Natural killer cell (primary cell): ENCODE data around the gene RAD51B. TPM values are rescaled to one million over a fixed set of nuclear protein-coding genes. Genes with fewer than 3 reads are reported as not detected.

Source experiments
- ATAC-seq, 3 donors: fragments of 150-1000 bp in 2 of 3; fragments of 200-7000 bp in 1 of 3; cut with Tn5 transposase; 1 replicate in 1 of 3; 2 replicates in 2 of 3; pipeline ENCODE4 v1.10.0; 2021; ENCODE audit warnings: mild to moderate bottlenecking in 2 of 3, moderate library complexity in 2 of 3
- DNase-seq, 2 donors: peaks; one replicate each; pipeline versions ENCODE4 v3.0.0 to v3.0.0-alpha.2; 2013 to 2021; ENCODE audit warnings: mixed read lengths in 1 of 2
- H3K27ac ChIP-seq: one replicate; pipeline ENCODE4 v1.5.1; 2013; ENCODE audit warnings: mild to moderate bottlenecking, low read length
- H3K27me3 ChIP-seq: one replicate; pipeline ENCODE4 v1.6.1; 2013; ENCODE audit warnings: low read length; ENCODE audit not compliant: control insufficient read depth, insufficient read depth
- H3K36me3 ChIP-seq: one replicate; pipeline ENCODE4 v1.6.1; 2013; ENCODE audit warnings: low read length; ENCODE audit not compliant: control insufficient read depth, insufficient read depth
- H3K4me1 ChIP-seq: one replicate; pipeline ENCODE4 v1.6.1; 2013; ENCODE audit warnings: low read length; ENCODE audit not compliant: control insufficient read depth, insufficient read depth
- H3K4me3 ChIP-seq: one replicate; pipeline ENCODE4 v1.5.1; 2013; ENCODE audit warnings: low read length
- H3K9me3 ChIP-seq: one replicate; pipeline ENCODE4 v1.6.1; 2013; ENCODE audit warnings: low read length; ENCODE audit not compliant: control insufficient read depth, insufficient read depth
- H3K27ac Mint-ChIP-seq, 2 donors: one replicate each; pipeline ENCODE4 v1.8.0; 2022; ENCODE audit warnings: mild to moderate bottlenecking in 2 of 2, mixed read lengths in 2 of 2, moderate library complexity in 1 of 2
- H3K27me3 Mint-ChIP-seq, 2 donors: one replicate each; pipeline ENCODE4 v1.8.0; 2022; ENCODE audit warnings: low read depth in 2 of 2, mixed read lengths in 2 of 2
- H3K36me3 Mint-ChIP-seq: one replicate; pipeline ENCODE4 v1.8.0; 2022; ENCODE audit warnings: mixed read lengths
- H3K4me1 Mint-ChIP-seq, 2 donors: one replicate each; pipeline ENCODE4 v1.8.0; 2022; ENCODE audit warnings: mixed read lengths in 2 of 2
- H3K4me3 Mint-ChIP-seq: one replicate; pipeline ENCODE4 v1.8.0; 2022; ENCODE audit warnings: mild to moderate bottlenecking, moderate library complexity, mixed read lengths
- H3K9me3 Mint-ChIP-seq, 2 donors: one replicate each; pipeline ENCODE4 v1.8.0; 2022; ENCODE audit warnings: mixed read lengths in 2 of 2
- WGBS: methylation state at CpG from one replicate; pipeline ENCODE4 v1.1.7; 2013; ENCODE audit warnings: missing lambda C conversion rate; ENCODE audit not compliant: insufficient coverage; 5-methylcytosine and 5-hydroxymethylcytosine counted together
- intact Hi-C: fragments of 100-400 bp; cut with micrococcal nuclease; formaldehyde crosslinking; loops from one replicate; pipeline ENCODE4 v1.14.2; 2022
- total RNA-seq, 4 donors: library from RNA; stranded (reverse); fragments of 120-200 nt in 1 of 4; gene quantifications; one replicate each; pipeline versions ENCODE4 v1.2.3 to v1.2.4, GENCODE V29; 2013 to 2022
- TF ChIP-seq, protein P1 (sequence below): fragments of 200-600 bp; IDR thresholded peaks from one replicate; pipeline ENCODE4 v1.8.0; 2022; ENCODE audit warnings: antibody characterized with exemption

The RAD51B gene
- total RNA-seq, 3 donors from 2014 or later (not counting 1 experiment from before 2014, with no cell fraction given): 28.1 to 37.6 (median 28.6) TPM

DNA sequence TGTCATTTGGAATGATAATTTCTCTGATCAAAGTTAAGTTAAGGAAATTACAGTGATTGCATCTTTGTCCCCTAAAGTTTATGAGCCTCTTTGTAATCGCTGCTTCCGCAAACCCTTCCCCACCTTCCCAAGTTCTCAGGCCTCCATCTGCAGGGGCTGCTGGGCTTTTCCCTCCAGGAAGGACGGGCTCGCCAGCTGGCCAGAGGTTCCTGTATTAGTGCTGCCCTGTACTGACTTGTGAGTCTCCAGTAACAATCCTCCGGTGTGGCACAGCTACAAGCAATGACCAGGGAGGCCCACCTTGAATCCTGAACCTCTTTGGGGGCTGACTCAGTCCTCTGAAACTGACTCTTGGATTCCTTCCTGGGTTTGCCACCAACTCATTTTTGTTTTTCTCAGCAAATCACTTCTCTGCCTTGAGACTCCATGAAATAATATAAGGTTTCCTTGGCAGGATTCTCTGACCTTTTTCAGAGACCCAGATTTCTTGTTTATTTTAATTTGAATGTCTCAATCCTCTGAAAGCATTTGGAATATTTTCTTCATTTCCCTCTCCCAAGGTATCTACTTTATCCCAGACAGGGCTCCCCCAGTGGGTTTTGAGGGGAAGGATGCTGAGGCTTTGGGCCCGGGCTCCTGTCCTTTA, 574.7 kb downstream of the RAD51B start:
- Mint-ChIP-seq H3K4me3 (no peak overlapping the region), H3K27ac (no peak overlapping the region), H3K4me1 (no peaks in the 10 kb centered on the region), H3K36me3 (no peaks in the 10 kb centered on the region), H3K9me3 (no peaks in the 10 kb centered on the region), H3K27me3 (no peaks in the 10 kb centered on the region)
- intact Hi-C loops: no loop called here
- H3K27ac ChIP-seq: no peak overlapping the region
- ATAC-seq: no peak
- WGBS: 82% methylated on average over 6 of the region's 6 CpGs
- peaks cover 11% of the 10 kb centered on the region for H3K4me1 ChIP-seq
- H3K27me3 ChIP-seq: no peaks in the 10 kb centered on the region
- H3K4me3 ChIP-seq: no peak overlapping the region
- no peak for DNase-seq
- H3K36me3 ChIP-seq: no peaks in the 10 kb centered on the region
- no peaks in the 10 kb centered on the region for H3K9me3 ChIP-seq
- TF ChIP-seq, protein P1, sequence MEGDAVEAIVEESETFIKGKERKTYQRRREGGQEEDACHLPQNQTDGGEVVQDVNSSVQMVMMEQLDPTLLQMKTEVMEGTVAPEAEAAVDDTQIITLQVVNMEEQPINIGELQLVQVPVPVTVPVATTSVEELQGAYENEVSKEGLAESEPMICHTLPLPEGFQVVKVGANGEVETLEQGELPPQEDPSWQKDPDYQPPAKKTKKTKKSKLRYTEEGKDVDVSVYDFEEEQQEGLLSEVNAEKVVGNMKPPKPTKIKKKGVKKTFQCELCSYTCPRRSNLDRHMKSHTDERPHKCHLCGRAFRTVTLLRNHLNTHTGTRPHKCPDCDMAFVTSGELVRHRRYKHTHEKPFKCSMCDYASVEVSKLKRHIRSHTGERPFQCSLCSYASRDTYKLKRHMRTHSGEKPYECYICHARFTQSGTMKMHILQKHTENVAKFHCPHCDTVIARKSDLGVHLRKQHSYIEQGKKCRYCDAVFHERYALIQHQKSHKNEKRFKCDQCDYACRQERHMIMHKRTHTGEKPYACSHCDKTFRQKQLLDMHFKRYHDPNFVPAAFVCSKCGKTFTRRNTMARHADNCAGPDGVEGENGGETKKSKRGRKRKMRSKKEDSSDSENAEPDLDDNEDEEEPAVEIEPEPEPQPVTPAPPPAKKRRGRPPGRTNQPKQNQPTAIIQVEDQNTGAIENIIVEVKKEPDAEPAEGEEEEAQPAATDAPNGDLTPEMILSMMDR: no peak

- no peaks in the 10 kb centered on the region for H3K27me3 Mint-ChIP-seq
- H3K27me3 ChIP-seq: no peaks in the 10 kb centered on the region
- no peak for ATAC-seq
- peaks cover 11% of the 10 kb centered on the region for H3K4me1 ChIP-seq
- H3K36me3 Mint-ChIP-seq: no peaks in the 10 kb centered on the region
- TF ChIP-seq, protein P1: no peak
- no peaks in the 10 kb centered on the region for H3K36me3 ChIP-seq
- H3K4me1 Mint-ChIP-seq: peaks cover under 1% of the 10 kb centered on the region in 2 donors
- no peaks in the 10 kb centered on the region for H3K9me3 Mint-ChIP-seq
- intact Hi-C loops: no loop called here
- H3K9me3 ChIP-seq: no peaks in the 10 kb centered on the region
- no peak overlapping the region for H3K27ac Mint-ChIP-seq
- no peak overlapping the region for H3K4me3 ChIP-seq
- DNase-seq: no peak
- 94% methylated on average over 11 of the region's 11 CpGs for WGBS
- no peak overlapping the region for H3K27ac ChIP-seq
- H3K4me3 Mint-ChIP-seq: no peak overlapping the region
These were observed 575.2 kb downstream of the RAD51B start for GRCh38 chr14:68394764-68395143.

DNA sequence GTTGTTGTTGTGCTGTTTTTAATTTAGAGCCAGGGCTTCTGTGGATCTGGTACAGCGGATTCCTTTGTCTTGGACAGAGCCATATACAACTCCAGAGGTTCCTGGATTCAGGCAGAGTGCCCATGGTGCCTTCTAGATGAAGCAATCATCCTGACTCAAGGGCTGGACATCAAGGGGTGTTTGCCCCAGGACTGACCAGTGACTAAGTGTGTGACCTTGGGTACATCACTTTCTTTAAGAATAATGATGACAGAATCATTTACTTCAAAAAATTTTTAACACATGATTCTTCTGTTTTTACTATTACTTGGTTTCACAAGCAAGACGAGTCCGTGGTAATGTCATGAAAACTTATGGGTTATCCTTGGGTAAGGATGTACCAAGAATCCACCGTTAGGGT, 576.0 kb downstream of the RAD51B start:
- Mint-ChIP-seq H3K27me3 (no peaks in the 10 kb centered on the region), H3K36me3 (no peaks in the 10 kb centered on the region), H3K4me1 (peaks cover 9% of the 10 kb centered on the region in 2 donors), H3K27ac (no peak overlapping the region), H3K4me3 (no peak overlapping the region), H3K9me3 (no peaks in the 10 kb centered on the region)
- TF ChIP-seq, protein P1: no peak
- H3K36me3 ChIP-seq: no peaks in the 10 kb centered on the region
- H3K27me3 ChIP-seq: no peaks in the 10 kb centered on the region
- DNase-seq: no peak
- WGBS: 92% methylated on average over 4 of the region's 4 CpGs
- intact Hi-C loops: no loop called here
- peaks cover 18% of the 10 kb centered on the region for H3K4me1 ChIP-seq
- no peaks in the 10 kb centered on the region for H3K9me3 ChIP-seq
- no peak overlapping the region for H3K4me3 ChIP-seq
- ATAC-seq: no peak
- H3K27ac ChIP-seq: no peak overlapping the region

DNA sequence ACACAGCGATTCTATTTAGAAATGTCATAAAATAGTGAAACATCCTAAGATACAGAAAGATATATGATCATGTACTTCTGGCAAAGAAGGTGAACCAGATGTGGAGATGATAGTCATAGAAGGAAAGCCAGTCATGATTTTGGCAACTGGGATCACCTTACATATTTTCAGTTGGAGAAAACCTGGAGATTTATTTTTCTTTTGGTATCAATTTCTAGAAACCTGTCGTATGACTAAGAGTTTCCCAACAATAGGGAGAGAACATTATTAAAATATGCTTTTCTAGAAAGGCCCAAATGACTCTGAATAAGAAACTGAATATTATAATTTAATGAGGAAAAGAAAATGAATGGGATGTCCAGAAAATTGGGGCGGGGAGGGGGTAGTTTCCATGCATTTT, 576.9 kb downstream of the RAD51B start:
- H3K36me3 Mint-ChIP-seq: no peaks in the 10 kb centered on the region
- WGBS: 80% methylated on average over 1 of the region's 3 CpGs
- no peak for ATAC-seq
- H3K4me1 Mint-ChIP-seq: peaks cover 17% of the 10 kb centered on the region in 2 donors
- no peaks in the 10 kb centered on the region for H3K36me3 ChIP-seq
- intact Hi-C loops: no loop called here
- TF ChIP-seq, protein P1: no peak
- H3K9me3 Mint-ChIP-seq: no peaks in the 10 kb centered on the region
- no peaks in the 10 kb centered on the region for H3K27me3 ChIP-seq
- no peak for DNase-seq
- no peak overlapping the region for H3K27ac ChIP-seq
- H3K4me3 ChIP-seq: no peak overlapping the region
- H3K27me3 Mint-ChIP-seq: no peaks in the 10 kb centered on the region
- H3K4me1 ChIP-seq: peaks cover 26% of the 10 kb centered on the region
- no peak overlapping the region for H3K27ac Mint-ChIP-seq
- H3K4me3 Mint-ChIP-seq: no peak overlapping the region
- H3K9me3 ChIP-seq: no peaks in the 10 kb centered on the region
